Measurements from ENCODE around the gene SYK. TPM values are rescaled to one million over a fixed set of nuclear protein-coding genes. Genes with fewer than 3 reads are reported as not detected.

The SYK gene
- total RNA-seq, 1 donor from 2014 or later, result 15.0 TPM

DNA sequence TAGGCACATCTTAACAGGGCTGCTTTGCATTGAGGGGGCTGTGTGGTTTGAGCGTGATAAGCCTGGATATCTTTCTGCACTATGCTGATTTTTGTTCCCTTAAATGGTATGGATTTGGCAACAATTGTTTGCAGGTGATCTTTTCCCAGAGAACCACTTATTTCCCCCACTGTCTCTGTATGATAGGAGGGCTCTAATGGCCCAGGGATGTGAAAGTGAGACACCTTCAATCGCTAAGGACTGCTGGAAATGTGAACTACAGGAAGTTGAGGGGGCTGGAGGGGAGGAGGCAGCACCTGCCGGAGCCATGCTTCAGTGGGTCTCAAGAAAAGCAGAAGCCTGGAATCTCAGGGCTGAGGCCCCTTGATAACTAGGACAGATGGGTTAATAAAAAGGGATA lies 29.4 kb downstream of the SYK start:
- no peak for DNase-seq (ENCODE audit: low read depth)
- Histone ChIP-seq H3K27me3 (ENCODE audit: control insufficient read depth, insufficient read depth, low read length) (no peaks in the 10 kb centered on the region), H3K36me3 (ENCODE audit: control insufficient read depth, insufficient read depth, low read length) (no peaks in the 10 kb centered on the region), H3K4me3 (ENCODE audit: low read depth, low read length) (no peak overlapping the region)
- TF ChIP-seq, protein P1, sequence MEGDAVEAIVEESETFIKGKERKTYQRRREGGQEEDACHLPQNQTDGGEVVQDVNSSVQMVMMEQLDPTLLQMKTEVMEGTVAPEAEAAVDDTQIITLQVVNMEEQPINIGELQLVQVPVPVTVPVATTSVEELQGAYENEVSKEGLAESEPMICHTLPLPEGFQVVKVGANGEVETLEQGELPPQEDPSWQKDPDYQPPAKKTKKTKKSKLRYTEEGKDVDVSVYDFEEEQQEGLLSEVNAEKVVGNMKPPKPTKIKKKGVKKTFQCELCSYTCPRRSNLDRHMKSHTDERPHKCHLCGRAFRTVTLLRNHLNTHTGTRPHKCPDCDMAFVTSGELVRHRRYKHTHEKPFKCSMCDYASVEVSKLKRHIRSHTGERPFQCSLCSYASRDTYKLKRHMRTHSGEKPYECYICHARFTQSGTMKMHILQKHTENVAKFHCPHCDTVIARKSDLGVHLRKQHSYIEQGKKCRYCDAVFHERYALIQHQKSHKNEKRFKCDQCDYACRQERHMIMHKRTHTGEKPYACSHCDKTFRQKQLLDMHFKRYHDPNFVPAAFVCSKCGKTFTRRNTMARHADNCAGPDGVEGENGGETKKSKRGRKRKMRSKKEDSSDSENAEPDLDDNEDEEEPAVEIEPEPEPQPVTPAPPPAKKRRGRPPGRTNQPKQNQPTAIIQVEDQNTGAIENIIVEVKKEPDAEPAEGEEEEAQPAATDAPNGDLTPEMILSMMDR (IDR thresholded peaks at IDR 0.05; ENCODE audit: insufficient read depth, low read length, poor library complexity, severe bottlenecking), result no peak

- TF ChIP-seq, protein P1 (IDR thresholded peaks at IDR 0.05; ENCODE audit: insufficient read depth, low read length, poor library complexity, severe bottlenecking), result no peak
- DNase-seq (ENCODE audit: low read depth), result no peak
- H3K36me3 ChIP-seq (ENCODE audit: control insufficient read depth, insufficient read depth, low read length), result no peaks in the 10 kb centered on the region
- no peaks in the 10 kb centered on the region for H3K27me3 ChIP-seq (ENCODE audit: control insufficient read depth, insufficient read depth, low read length)
- H3K4me3 ChIP-seq (ENCODE audit: low read depth, low read length), result no peak overlapping the region
Measured at GRCh38 chr9:90832261-90832660, 30.6 kb downstream of the SYK start.

GRCh38 chr9:90834828-90835595 lies 33.4 kb downstream of the SYK start:
- DNase-seq (ENCODE audit: low read depth), result no peak
- Histone ChIP-seq H3K36me3 (ENCODE audit: control insufficient read depth, insufficient read depth, low read length) (no peaks in the 10 kb centered on the region), H3K4me3 (ENCODE audit: low read depth, low read length) (no peak overlapping the region), H3K27me3 (ENCODE audit: control insufficient read depth, insufficient read depth, low read length) (no peaks in the 10 kb centered on the region)
- TF ChIP-seq, protein P1 (IDR thresholded peaks at IDR 0.05; ENCODE audit: insufficient read depth, low read length, poor library complexity, severe bottlenecking), result no peak

DNA sequence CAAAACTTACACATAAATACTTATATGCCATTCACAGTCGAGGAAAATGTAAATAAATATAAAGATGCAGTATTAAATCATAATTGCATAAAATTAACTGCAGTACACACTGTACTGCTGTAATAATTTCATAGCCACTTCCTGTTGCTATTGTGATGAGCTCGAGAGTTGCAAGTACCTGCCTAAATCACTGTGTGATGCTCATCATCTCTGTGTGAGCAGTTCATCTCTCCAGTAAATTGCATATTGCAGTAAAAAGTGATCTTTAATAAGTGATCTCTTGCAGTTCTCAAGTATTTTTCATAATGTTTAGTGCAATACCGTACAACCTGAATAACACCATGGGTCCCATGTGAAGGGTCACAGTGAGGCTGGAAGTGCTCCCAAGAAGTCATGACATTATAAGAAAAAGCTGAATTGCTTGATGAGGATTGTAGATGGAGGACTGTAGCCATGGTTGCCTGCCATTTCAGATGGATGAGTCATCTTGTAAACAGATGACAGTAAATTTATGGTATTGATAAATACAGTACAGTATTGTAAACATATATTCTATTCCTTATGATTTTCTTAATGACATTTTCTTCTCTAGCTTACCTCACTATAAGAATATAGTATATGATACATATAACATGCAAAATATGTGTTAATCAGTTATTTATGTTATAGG lies 34.9 kb downstream of the SYK start:
- DNase-seq (ENCODE audit: low read depth), result no peak
- H3K27me3 ChIP-seq (ENCODE audit: control insufficient read depth, insufficient read depth, low read length), result no peaks in the 10 kb centered on the region
- TF ChIP-seq, protein P1 (IDR thresholded peaks at IDR 0.05; ENCODE audit: insufficient read depth, low read length, poor library complexity, severe bottlenecking), result no peak
- no peak overlapping the region for H3K4me3 ChIP-seq (ENCODE audit: low read depth, low read length)
- no peaks in the 10 kb centered on the region for H3K36me3 ChIP-seq (ENCODE audit: control insufficient read depth, insufficient read depth, low read length)

DNA sequence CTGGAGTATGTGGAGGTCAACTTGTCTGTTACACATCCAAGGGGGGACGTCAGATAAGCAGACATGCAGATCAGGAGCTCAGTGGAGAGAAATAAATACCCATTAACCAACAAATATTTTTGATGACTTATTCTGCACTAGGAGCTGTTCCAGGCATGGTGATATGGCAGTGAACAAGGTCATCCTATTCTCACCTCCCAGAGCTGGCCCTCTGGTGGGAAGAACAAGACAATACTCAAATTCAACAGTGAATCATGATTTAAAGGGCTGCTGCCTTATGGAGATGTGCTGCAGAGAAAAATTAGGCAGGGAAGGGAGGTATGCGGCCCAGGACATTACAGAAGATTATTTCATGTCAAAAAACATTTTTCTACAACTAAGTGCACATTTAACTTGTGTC lies 36.5 kb downstream of the SYK start:
- DNase-seq (ENCODE audit: low read depth), result no peak

More for the DNA sequence above, 36.5 kb downstream of the SYK start:
- no peaks in the 10 kb centered on the region for H3K27me3 ChIP-seq (ENCODE audit: control insufficient read depth, insufficient read depth, low read length)
- TF ChIP-seq, protein P1 (IDR thresholded peaks at IDR 0.05; ENCODE audit: insufficient read depth, low read length, poor library complexity, severe bottlenecking), result no peak
- H3K4me3 ChIP-seq (ENCODE audit: low read depth, low read length), result no peak overlapping the region
- H3K36me3 ChIP-seq (ENCODE audit: control insufficient read depth, insufficient read depth, low read length), result no peaks in the 10 kb centered on the region

Measured in kidney epithelial cell (primary cell).